Measurements from ENCODE around the gene SLC34A2.

The SLC34A2 gene

DNA sequence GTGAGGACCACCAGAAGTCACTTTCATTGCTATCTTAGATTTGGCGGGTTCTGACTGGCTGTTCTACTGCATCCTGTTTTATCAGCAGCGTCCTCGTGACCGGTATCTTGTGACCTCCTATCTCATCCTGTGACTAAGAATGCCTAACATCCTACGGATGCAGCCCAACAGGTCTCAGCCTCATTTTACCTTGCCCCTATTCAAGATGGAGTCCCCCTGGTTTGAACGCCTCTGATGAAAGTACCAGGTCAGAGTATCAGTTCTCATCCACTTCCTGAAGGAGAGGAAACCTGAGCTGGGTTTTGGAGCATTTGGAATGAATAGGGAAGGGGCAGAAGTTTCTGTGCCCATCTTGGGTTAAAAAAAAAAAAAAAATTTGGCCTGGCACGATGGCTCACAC, 70.2 kb downstream of the SLC34A2 start:
- DNase-seq (ENCODE audit: low spot score), result no peak

DNA sequence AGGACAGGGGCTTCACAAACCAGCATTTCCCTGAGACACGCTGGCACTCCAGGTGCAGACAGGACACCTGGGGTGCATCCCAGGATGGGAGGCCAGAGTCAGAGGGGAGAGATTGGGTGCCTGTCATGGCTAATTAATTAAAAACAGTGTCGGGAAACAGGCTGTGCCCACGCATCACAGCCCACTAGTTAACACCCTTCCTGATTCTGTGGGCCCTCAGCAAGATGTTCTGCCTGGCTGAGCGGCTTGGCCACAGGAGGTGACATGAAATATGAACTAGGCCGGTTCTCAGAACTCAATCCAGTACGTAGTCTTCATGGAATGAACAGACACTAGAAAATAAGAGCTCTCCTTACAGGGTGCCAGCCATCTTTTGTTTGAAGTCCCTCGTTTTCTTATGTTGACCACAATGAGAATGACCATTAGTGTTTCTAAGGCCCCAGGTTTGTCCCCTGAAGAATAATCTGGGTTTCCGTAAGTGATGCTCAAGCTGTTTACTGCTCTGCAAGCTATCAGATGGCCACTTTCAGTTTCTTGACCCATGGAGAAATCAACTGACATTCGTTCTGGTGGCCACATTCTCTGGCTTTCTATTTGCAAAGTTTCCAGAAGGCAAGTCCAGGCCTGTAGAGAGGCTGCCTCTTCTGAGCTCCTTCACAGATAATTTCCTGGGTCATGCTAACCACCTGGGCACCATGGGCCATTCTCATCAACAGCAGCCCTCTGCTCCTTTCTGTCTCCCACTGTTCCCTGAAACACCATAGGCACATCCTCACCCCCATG, 72.3 kb downstream of the SLC34A2 start:
- no peak for DNase-seq (ENCODE audit: low spot score)

Data from cerebellar cortex (tissue), 1 donor.